ENCODE results near the gene RGS19. TPM values are rescaled to one million over a fixed set of nuclear protein-coding genes. Genes with fewer than 3 reads are reported as not detected.

RGS19 gene
- total RNA-seq, 1 experiment from 2014 or later: 12.8 TPM

- Histone ChIP-seq H3K56ac (ENCODE audit: insufficient read length, low read depth, low read length) (no peak overlapping the region), H2BK5ac (ENCODE audit: insufficient read length, low read length) (no peak overlapping the region), H3K27ac (ENCODE audit: insufficient read length, low read depth, low read length) (no peak overlapping the region), H3K14ac (ENCODE audit: insufficient read depth, low read length) (no peak overlapping the region; the same call in 1 of the 2 replicates), H3K9me3 (ENCODE audit: control insufficient read depth, low read depth, low read length) (no peaks in the 10 kb centered on the region), H2AK5ac (ENCODE audit: insufficient read length, low read length) (no peak overlapping the region), H3K4me1 (ENCODE audit: insufficient read depth, low read length) (peaks cover 1% of the 10 kb centered on the region; the same call in 1 of the 2 replicates), H3K23me2 (ENCODE audit: insufficient read length, low read depth, low read length, poor library complexity, severe bottlenecking) (peaks cover 6% of the 10 kb centered on the region), H2AFZ (ENCODE audit: low read length) (no peak overlapping the region), H4K20me1 (ENCODE audit: control insufficient read depth, insufficient read depth, insufficient read length) (no peaks in the 10 kb centered on the region), H4K8ac (replicated peaks; ENCODE audit: insufficient read length, low read depth, low read length) (no peak overlapping the region), H3K23ac (ENCODE audit: insufficient read length, low read depth, low read length) (no peak overlapping the region), H3K79me2 (ENCODE audit: insufficient read depth, low read length) (no peaks in the 10 kb centered on the region), H4K91ac (ENCODE audit: insufficient read length, low read depth, low read length) (no peak overlapping the region), H2BK20ac (ENCODE audit: low read depth, low read length, poor library complexity, severe bottlenecking) (no peak overlapping the region), H3T11ph (ENCODE audit: low read length) (no peak overlapping the region), H3K9ac (ENCODE audit: extremely low read depth, insufficient read length, low read length) (no peak overlapping the region), H2BK15ac (ENCODE audit: low read depth, low read length) (no peak overlapping the region), H2BK120ac (ENCODE audit: low read depth, low read length, poor library complexity, severe bottlenecking) (no peak overlapping the region), H3K79me1 (ENCODE audit: insufficient read depth, low read depth, low read length, poor library complexity, severe bottlenecking) (no peaks in the 10 kb centered on the region), H3K18ac (ENCODE audit: insufficient read length, low read depth, low read length) (peak overlapping the region; percentile 9), H3K4ac (ENCODE audit: low read depth, low read length) (no peak overlapping the region), H2BK12ac (ENCODE audit: insufficient read length, low read depth, low read length) (no peak overlapping the region), H3K4me2 (ENCODE audit: insufficient read depth, insufficient read length, low read length) (no peak overlapping the region), H3K27me3 (ENCODE audit: insufficient read depth, low read length) (no peaks in the 10 kb centered on the region), H4K5ac (ENCODE audit: insufficient read length, low read depth, low read length) (no peak overlapping the region)
- TF ChIP-seq, protein P1, sequence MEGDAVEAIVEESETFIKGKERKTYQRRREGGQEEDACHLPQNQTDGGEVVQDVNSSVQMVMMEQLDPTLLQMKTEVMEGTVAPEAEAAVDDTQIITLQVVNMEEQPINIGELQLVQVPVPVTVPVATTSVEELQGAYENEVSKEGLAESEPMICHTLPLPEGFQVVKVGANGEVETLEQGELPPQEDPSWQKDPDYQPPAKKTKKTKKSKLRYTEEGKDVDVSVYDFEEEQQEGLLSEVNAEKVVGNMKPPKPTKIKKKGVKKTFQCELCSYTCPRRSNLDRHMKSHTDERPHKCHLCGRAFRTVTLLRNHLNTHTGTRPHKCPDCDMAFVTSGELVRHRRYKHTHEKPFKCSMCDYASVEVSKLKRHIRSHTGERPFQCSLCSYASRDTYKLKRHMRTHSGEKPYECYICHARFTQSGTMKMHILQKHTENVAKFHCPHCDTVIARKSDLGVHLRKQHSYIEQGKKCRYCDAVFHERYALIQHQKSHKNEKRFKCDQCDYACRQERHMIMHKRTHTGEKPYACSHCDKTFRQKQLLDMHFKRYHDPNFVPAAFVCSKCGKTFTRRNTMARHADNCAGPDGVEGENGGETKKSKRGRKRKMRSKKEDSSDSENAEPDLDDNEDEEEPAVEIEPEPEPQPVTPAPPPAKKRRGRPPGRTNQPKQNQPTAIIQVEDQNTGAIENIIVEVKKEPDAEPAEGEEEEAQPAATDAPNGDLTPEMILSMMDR (conservative IDR thresholded peaks at IDR 0.05): no peak
- H3K4me3 Mint-ChIP-seq: no peak overlapping the region; a peak in 1 of 5 replicates
- no peaks in the 10 kb centered on the region for H3K9me3 Mint-ChIP-seq
- no CpG with 5 or more reads among the region's 27 CpGs for WGBS (ENCODE audit: extremely low coverage, insufficient read length, low lambda C conversion rate)
- H3K36me3 Mint-ChIP-seq (ENCODE audit: insufficient read depth in 1 of 3, low read depth in 3 of 3): peaks cover 0 to 3% (median 0%) of the 10 kb centered on the region in 3 experiments; a peak in 2 of 7 replicates
- no peak for DNase-seq
- no peak overlapping the region; a peak in 2 of 7 replicates for H3K27ac Mint-ChIP-seq
- peaks cover 28 to 42% of the 10 kb centered on the region in 2 experiments for H3K4me1 Mint-ChIP-seq
- peaks cover 1% of the 10 kb centered on the region for H3K27me3 Mint-ChIP-seq (ENCODE audit: low read depth)
Observed at GRCh38 chr20:64065062-64065973, 14.0 kb downstream of the RGS19 start.

Measured in H9 (cell line).